Nephron progenitor cell (in vitro differentiated cells): ENCODE measurements around the gene NEO1.
"Not testable (repeated sequence)": the region's sequence is repeated elsewhere in the genome, so short reads cannot be mapped to it uniquely, and the experiment has no call there.

ENCODE experiments used
- DNase-seq: peaks from one replicate; pipeline ENCODE4 v3.0.0; 2021
- H3K27ac Mint-ChIP-seq: 2 replicates; pipeline ENCODE4 v1.8.0; 2021; ENCODE audit warnings: mild to moderate bottlenecking, moderate library complexity, mixed read lengths
- H3K27me3 Mint-ChIP-seq: 2 replicates; pipeline ENCODE4 v1.8.0; 2021; ENCODE audit warnings: mild to moderate bottlenecking, low read depth, mixed read lengths; ENCODE audit not compliant: poor library complexity
- H3K36me3 Mint-ChIP-seq: 2 replicates; pipeline ENCODE4 v1.8.0; 2021; ENCODE audit warnings: low read depth, mixed read lengths
- H3K4me1 Mint-ChIP-seq: 2 replicates; pipeline ENCODE4 v1.8.0; 2021; ENCODE audit warnings: mixed read lengths
- H3K4me3 Mint-ChIP-seq: 2 replicates; pipeline ENCODE4 v1.8.0; 2021; ENCODE audit warnings: mild to moderate bottlenecking, moderate library complexity, mixed read lengths
- H3K9me3 Mint-ChIP-seq: 2 replicates; pipeline ENCODE4 v1.8.0; 2021; ENCODE audit warnings: mild to moderate bottlenecking, moderate library complexity, mixed read lengths
- TF ChIP-seq, protein P1 (sequence below): fragments of 200-600 bp; sonication (generic); IDR thresholded peaks from 2 replicates; pipeline ENCODE4 v1.5.0; 2021; ENCODE audit warnings: antibody characterized with exemption

The NEO1 gene

DNA sequence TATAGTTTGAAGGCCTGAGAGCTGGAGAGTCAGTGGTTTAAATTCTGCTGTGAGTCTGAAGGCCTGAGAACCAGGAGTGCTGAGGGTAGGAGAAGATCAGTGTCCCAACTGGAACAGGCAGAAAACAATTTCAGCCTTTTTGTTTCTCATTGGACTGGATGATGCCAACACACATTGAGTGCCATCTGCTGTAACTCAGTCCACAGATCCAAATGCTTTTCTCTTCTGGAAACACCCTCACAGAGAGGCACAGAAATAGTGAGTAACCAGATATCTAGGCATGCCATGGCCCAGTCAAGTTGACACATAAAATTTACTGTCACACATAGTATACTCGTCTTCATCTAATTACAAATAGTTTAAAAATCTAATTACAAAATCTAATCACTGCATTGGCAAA lies 100.8 kb downstream of the NEO1 start:
- TF ChIP-seq, protein P1, sequence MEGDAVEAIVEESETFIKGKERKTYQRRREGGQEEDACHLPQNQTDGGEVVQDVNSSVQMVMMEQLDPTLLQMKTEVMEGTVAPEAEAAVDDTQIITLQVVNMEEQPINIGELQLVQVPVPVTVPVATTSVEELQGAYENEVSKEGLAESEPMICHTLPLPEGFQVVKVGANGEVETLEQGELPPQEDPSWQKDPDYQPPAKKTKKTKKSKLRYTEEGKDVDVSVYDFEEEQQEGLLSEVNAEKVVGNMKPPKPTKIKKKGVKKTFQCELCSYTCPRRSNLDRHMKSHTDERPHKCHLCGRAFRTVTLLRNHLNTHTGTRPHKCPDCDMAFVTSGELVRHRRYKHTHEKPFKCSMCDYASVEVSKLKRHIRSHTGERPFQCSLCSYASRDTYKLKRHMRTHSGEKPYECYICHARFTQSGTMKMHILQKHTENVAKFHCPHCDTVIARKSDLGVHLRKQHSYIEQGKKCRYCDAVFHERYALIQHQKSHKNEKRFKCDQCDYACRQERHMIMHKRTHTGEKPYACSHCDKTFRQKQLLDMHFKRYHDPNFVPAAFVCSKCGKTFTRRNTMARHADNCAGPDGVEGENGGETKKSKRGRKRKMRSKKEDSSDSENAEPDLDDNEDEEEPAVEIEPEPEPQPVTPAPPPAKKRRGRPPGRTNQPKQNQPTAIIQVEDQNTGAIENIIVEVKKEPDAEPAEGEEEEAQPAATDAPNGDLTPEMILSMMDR: no peak
- peaks cover 3% of the 10 kb centered on the region for H3K27me3 Mint-ChIP-seq
- peaks cover 50% of the 10 kb centered on the region for H3K9me3 Mint-ChIP-seq
- H3K4me3 Mint-ChIP-seq: no peak overlapping the region
- no peak for DNase-seq
- H3K4me1 Mint-ChIP-seq: no peaks in the 10 kb centered on the region
- H3K27ac Mint-ChIP-seq: no peak overlapping the region
- H3K36me3 Mint-ChIP-seq: peaks cover 87% of the 10 kb centered on the region

DNA sequence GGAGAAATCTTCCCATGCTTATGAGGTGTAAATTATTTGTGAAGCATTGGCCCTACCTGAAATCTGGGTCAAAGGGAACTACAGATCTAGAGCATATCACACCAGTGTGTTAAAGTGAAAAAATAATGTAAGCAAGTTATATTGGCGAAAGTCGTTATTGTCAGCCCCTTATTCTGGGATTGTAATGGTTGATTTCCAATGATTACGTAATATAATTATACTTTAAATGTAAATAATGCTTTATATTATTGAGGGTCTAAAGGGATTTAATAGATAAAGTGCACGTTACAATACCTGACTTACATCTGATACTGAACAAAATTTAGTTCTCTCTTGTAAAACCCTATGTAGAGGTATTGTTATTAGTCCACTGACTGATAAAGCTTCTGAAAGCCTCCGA lies 101.2 kb downstream of the NEO1 start:
- Mint-ChIP-seq H3K27ac (no peak overlapping the region), H3K4me3 (no peak overlapping the region), H3K9me3 (peaks cover 50% of the 10 kb centered on the region), H3K27me3 (peaks cover 3% of the 10 kb centered on the region), H3K4me1 (no peaks in the 10 kb centered on the region), H3K36me3 (peaks cover 89% of the 10 kb centered on the region)
- DNase-seq: no peak
- TF ChIP-seq, protein P1: no peak

DNA sequence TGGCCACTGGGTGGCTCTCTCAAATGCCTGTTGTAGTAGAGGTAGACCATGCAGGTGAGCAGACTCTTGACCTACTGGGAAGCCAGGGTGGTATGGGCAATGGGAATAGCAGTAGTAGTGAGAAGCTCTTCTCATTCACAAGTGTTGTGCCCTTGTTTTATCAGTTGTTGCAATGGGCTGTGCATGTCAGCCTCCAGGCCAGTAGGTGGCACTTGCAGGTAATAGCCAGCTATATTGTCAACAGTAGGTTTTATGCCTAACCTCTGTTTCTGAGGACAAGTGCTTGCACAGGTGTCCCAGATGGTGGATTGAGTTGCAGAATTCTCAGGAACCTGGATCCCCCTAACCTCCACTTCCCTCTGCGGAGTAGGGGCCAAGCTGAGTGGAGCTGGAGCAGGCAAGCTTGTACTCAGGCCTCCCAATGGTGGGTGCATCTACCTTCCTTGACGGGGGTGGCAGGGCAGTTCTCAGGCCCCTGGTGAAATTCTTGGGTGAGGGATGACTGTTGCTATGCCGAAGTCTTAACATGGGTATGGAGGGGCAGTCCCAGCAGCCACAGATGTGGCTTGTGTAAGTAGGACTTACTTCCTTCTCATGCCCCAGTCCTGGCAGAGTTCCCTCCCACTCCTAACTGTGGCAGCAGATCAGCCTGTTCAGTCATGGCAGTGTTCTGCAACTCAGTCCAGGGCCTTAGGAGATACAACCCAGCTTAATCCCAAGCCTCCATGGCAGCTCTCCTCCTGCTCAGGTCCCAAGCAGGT lies 104.3 kb downstream of the NEO1 start:
- no peak overlapping the region for H3K27ac Mint-ChIP-seq
- peaks cover 40% of the 10 kb centered on the region for H3K9me3 Mint-ChIP-seq
- no peak overlapping the region for H3K4me3 Mint-ChIP-seq
- H3K36me3 Mint-ChIP-seq: peaks cover 74% of the 10 kb centered on the region
- DNase-seq: no peak
- TF ChIP-seq, protein P1: no peak
- peaks cover 3% of the 10 kb centered on the region for H3K27me3 Mint-ChIP-seq
- peaks cover under 1% of the 10 kb centered on the region for H3K4me1 Mint-ChIP-seq

DNA sequence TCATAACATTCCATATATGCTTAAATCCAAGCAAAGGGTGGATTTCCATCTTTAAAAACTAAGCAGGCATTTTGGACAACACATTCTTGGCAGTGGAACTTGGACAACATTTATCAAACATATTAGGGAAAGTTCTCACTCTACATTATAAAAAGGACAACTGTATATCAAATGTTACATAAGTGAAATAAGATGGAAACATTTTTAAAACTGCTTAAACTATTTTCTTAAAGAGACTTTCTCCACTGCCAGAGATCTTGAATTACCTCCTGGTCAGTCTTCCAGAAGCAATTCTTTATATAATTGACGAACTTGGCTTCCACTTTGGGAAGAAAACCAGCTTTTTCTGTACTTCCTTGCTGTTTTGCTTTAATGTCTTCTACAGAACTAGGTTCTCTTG lies 109.3 kb downstream of the NEO1 start:
- H3K27ac Mint-ChIP-seq: peak overlapping the region; percentile 75
- peaks cover 19% of the 10 kb centered on the region for H3K9me3 Mint-ChIP-seq
- peaks cover 64% of the 10 kb centered on the region for H3K36me3 Mint-ChIP-seq
- H3K4me1 Mint-ChIP-seq: peaks cover 7% of the 10 kb centered on the region
- TF ChIP-seq, protein P1: no peak
- H3K27me3 Mint-ChIP-seq: no peaks in the 10 kb centered on the region
- H3K4me3 Mint-ChIP-seq: no peak overlapping the region
- no peak for DNase-seq

DNA sequence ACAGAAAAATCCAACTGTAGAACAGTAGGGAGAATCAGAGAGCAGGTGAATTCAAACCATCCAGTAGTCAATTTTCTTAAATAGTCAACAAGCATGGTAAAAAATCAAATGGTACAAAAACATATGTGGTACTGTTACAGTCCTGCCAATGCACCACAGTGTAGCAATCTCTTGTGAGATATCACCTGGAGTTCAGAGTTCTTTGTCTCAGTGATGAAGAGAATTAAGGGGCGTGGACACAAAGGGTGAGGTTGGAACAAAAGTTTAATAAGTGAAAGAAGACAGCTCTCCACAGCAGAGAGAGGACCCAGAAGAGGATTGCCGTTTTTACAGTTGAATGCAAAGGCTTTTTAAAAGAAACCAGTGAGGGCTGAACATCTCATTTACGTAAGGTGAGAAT lies 113.2 kb downstream of the NEO1 start:
- TF ChIP-seq, protein P1: no peak
- Mint-ChIP-seq H3K9me3 (peaks cover 24% of the 10 kb centered on the region), H3K27ac (peak overlapping the region; percentile 71), H3K4me1 (peaks cover 7% of the 10 kb centered on the region), H3K27me3 (no peaks in the 10 kb centered on the region), H3K4me3 (no peak overlapping the region), H3K36me3 (peaks cover 49% of the 10 kb centered on the region)
- no peak for DNase-seq

DNA sequence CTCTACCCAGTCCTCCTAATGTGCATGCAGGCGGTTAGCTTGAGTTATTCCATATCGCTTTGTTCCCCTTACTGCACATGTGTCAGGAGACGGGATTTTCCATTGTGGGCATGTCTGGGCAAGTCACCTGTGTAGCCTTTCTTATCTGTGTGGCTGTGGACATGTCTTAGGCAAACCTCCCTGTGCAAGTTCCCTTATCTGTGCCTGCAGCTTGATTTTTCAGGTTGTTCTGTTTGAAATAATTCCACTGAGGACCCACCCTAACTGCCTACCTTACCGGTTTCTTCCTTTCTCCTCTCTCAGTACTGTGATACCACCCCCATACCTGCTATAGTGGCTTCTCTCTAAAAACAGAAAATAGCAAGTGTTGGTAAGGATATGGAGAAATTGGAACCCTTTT lies 113.6 kb downstream of the NEO1 start:
- H3K4me3 Mint-ChIP-seq: no peak overlapping the region
- no peak overlapping the region for H3K27ac Mint-ChIP-seq
- TF ChIP-seq, protein P1: no peak
- H3K36me3 Mint-ChIP-seq: peaks cover 48% of the 10 kb centered on the region
- no peaks in the 10 kb centered on the region for H3K27me3 Mint-ChIP-seq
- no peak for DNase-seq
- H3K4me1 Mint-ChIP-seq: peaks cover 7% of the 10 kb centered on the region
- peaks cover 24% of the 10 kb centered on the region for H3K9me3 Mint-ChIP-seq

DNA sequence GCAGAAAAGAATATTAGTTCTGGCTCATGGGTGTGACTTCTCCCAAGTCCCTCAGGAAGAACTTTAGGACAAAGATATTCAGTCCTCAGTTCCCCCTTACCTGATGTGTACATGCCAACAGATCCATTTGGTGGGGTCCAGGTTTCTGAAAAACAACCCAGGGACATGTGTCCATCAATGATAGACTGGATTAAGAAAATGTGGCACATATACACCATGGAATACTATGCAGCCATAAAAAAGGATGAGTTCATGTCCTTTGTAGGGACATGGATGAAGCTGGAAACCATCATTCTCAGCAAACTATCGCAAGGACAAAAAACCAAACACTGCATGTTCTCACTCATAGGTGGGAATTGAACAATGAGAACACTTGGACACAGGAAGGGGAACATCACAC lies 114.4 kb downstream of the NEO1 start:
- not testable (repeated sequence) for H3K27me3 Mint-ChIP-seq, H3K4me3 Mint-ChIP-seq, DNase-seq, H3K27ac Mint-ChIP-seq, H3K4me1 Mint-ChIP-seq
- Mint-ChIP-seq H3K36me3 (peaks cover 48% of the 10 kb centered on the region), H3K9me3 (peaks cover 24% of the 10 kb centered on the region)
